Nephron (organoid): ENCODE measurements around the gene STPG2.
"Not testable (repeated sequence)": the region's sequence is repeated elsewhere in the genome, so short reads cannot be mapped to it uniquely, and the experiment has no call there.

ENCODE experiments used
- H3K27ac Mint-ChIP-seq, 3 experiments: 2 replicates each; pipeline ENCODE4 v1.8.0; 2020; ENCODE audit warnings: mixed read lengths in 3 of 3, mild to moderate bottlenecking in 2 of 3, moderate library complexity in 1 of 3
- H3K27me3 Mint-ChIP-seq: 2 replicates; pipeline ENCODE4 v1.8.0; 2021; ENCODE audit warnings: low read depth, mild to moderate bottlenecking, moderate library complexity, mixed read lengths
- H3K36me3 Mint-ChIP-seq: 2 replicates; pipeline ENCODE4 v1.8.0; 2020; ENCODE audit warnings: low read depth, mixed read lengths
- H3K4me1 Mint-ChIP-seq: 2 replicates; pipeline ENCODE4 v1.8.0; 2020; ENCODE audit warnings: mixed read lengths
- H3K4me3 Mint-ChIP-seq, 3 experiments: 2 replicates each; pipeline ENCODE4 v1.8.0; 2020; ENCODE audit warnings: mild to moderate bottlenecking in 3 of 3, mixed read lengths in 3 of 3, moderate library complexity in 2 of 3
- H3K9me3 Mint-ChIP-seq: 2 replicates; pipeline ENCODE4 v1.8.0; 2020; ENCODE audit warnings: mixed read lengths
- CTCF ChIP-seq, 3 experiments: fragments of 200-600 bp; sonication (generic); IDR thresholded peaks; one replicate each; pipeline ENCODE4 v1.5.0; 2021; ENCODE audit warnings: antibody characterized with exemption in 3 of 3; ENCODE audit not compliant: unreplicated experiment in 3 of 3

Gene STPG2

GRCh38 chr4:97645071-97645821, 498.0 kb downstream of the STPG2 start:
- no peak overlapping the region for H3K4me3 Mint-ChIP-seq
- TF ChIP-seq CTCF (IDR thresholded peaks at IDR 0.05; ENCODE audit: unreplicated experiment in 3 of 3) = no peak
- H3K9me3 Mint-ChIP-seq = no peaks in the 10 kb centered on the region
- no peaks in the 10 kb centered on the region for H3K27me3 Mint-ChIP-seq
- peaks cover 36% of the 10 kb centered on the region for H3K4me1 Mint-ChIP-seq
- no peaks in the 10 kb centered on the region for H3K36me3 Mint-ChIP-seq
- peak overlapping the region; percentile 9 to 69 (median 32) for H3K27ac Mint-ChIP-seq

GRCh38 chr4:97643179-97643578, 500.1 kb downstream of the STPG2 start:
- Mint-ChIP-seq H3K4me1 (peaks cover 33% of the 10 kb centered on the region), H3K27me3 (no peaks in the 10 kb centered on the region), H3K27ac (no peak overlapping the region), H3K9me3 (no peaks in the 10 kb centered on the region), H3K36me3 (no peaks in the 10 kb centered on the region), H3K4me3 (no peak overlapping the region)
- TF ChIP-seq CTCF (IDR thresholded peaks at IDR 0.05; ENCODE audit: unreplicated experiment in 3 of 3) = no peak

- no peak overlapping the region for H3K27ac Mint-ChIP-seq
- H3K4me3 Mint-ChIP-seq = no peak overlapping the region
- peaks cover 9% of the 10 kb centered on the region for H3K4me1 Mint-ChIP-seq
- TF ChIP-seq CTCF (IDR thresholded peaks at IDR 0.05; ENCODE audit: unreplicated experiment in 3 of 3) = no peak
- peaks cover 2% of the 10 kb centered on the region for H3K9me3 Mint-ChIP-seq
- no peaks in the 10 kb centered on the region for H3K36me3 Mint-ChIP-seq
- H3K27me3 Mint-ChIP-seq = no peaks in the 10 kb centered on the region
Observed at GRCh38 chr4:97639961-97640360, 503.3 kb downstream of the STPG2 start.

- H3K27ac Mint-ChIP-seq, H3K4me3 Mint-ChIP-seq, H3K27me3 Mint-ChIP-seq, H3K4me1 Mint-ChIP-seq, H3K9me3 Mint-ChIP-seq, H3K36me3 Mint-ChIP-seq: not testable (repeated sequence)
Observed at GRCh38 chr4:97633831-97634230, 509.4 kb downstream of the STPG2 start.

GRCh38 chr4:97627750-97628149, 515.5 kb downstream of the STPG2 start:
- TF ChIP-seq CTCF (IDR thresholded peaks at IDR 0.05; ENCODE audit: unreplicated experiment in 3 of 3) = no peak
- Mint-ChIP-seq H3K9me3 (peaks cover 7% of the 10 kb centered on the region), H3K27me3 (no peaks in the 10 kb centered on the region), H3K4me1 (no peaks in the 10 kb centered on the region), H3K36me3 (no peaks in the 10 kb centered on the region), H3K4me3 (no peak overlapping the region), H3K27ac (no peak overlapping the region)

- TF ChIP-seq CTCF (IDR thresholded peaks at IDR 0.05; ENCODE audit: unreplicated experiment in 3 of 3) = no peak
- Mint-ChIP-seq H3K4me1 (no peaks in the 10 kb centered on the region), H3K27me3 (no peaks in the 10 kb centered on the region), H3K36me3 (no peaks in the 10 kb centered on the region), H3K27ac (no peak overlapping the region), H3K4me3 (no peak overlapping the region), H3K9me3 (peaks cover 3% of the 10 kb centered on the region)
Observed at GRCh38 chr4:97624204-97624603, 519.1 kb downstream of the STPG2 start.
